Ecto neural progenitor cell (in vitro differentiated cells): ENCODE measurements around the gene LRWD1.
"Not testable (repeated sequence)": the region's sequence is repeated elsewhere in the genome, so short reads cannot be mapped to it uniquely, and the experiment has no call there.

Source experiments
- DNase-seq: peaks from one replicate; pipeline ENCODE4 v3.0.0-alpha.2; 2018; ENCODE audit warnings: low spot score

Gene LRWD1

GRCh38 chr7:102469351-102469971, 4.7 kb downstream of the LRWD1 start:
- DNase-seq: no peak

GRCh38 chr7:102469972-102470825, 5.4 kb downstream of the LRWD1 start:
- DNase-seq: no peak

- DNase-seq: no peak
Observed at GRCh38 chr7:102471791-102472125, 7.0 kb downstream of the LRWD1 start.

GRCh38 chr7:102472126-102473041, 7.6 kb downstream of the LRWD1 start:
- no peak for DNase-seq

- no peak for DNase-seq
Observed at GRCh38 chr7:102473271-102473991, 8.6 kb downstream of the LRWD1 start.

GRCh38 chr7:102474116-102474515, 9.3 kb downstream of the LRWD1 start:
- not testable (repeated sequence) for DNase-seq

GRCh38 chr7:102474736-102475435, 10.1 kb downstream of the LRWD1 start:
- not testable (repeated sequence) for DNase-seq

GRCh38 chr7:102478314-102479208, 13.8 kb downstream of the LRWD1 start, which contains the start of gene POLR2J:
POLR2J (minus strand) TSS chr7:102478922; CDS start chr7:102478860, 62 bp downstream.
- DNase-seq: peak; percentile 75

GRCh38 chr7:102479209-102479584, 14.4 kb downstream of the LRWD1 start:
- not testable (repeated sequence) for DNase-seq

GRCh38 chr7:102479982-102480637, 15.3 kb downstream of the LRWD1 start:
- DNase-seq: not testable (repeated sequence)

GRCh38 chr7:102481962-102482361, 17.2 kb downstream of the LRWD1 start:
- not testable (repeated sequence) for DNase-seq

- DNase-seq: not testable (repeated sequence)
Observed at GRCh38 chr7:102484317-102484716, 19.5 kb downstream of the LRWD1 start.

GRCh38 chr7:102490529-102491075, 25.8 kb downstream of the LRWD1 start:
- DNase-seq: not testable (repeated sequence)

GRCh38 chr7:102493220-102493935, 28.6 kb downstream of the LRWD1 start:
- DNase-seq: not testable (repeated sequence)

GRCh38 chr7:102494026-102494425, 29.2 kb downstream of the LRWD1 start:
- DNase-seq: not testable (repeated sequence)

- DNase-seq: not testable (repeated sequence)
Observed at GRCh38 chr7:102494473-102495149, 29.8 kb downstream of the LRWD1 start.

GRCh38 chr7:102496861-102497260, 32.1 kb downstream of the LRWD1 start:
- DNase-seq: not testable (repeated sequence)

- DNase-seq: not testable (repeated sequence)
Observed at GRCh38 chr7:102497308-102497707, 32.5 kb downstream of the LRWD1 start.
